Measurements from ENCODE around the gene FXYD1.

Gene FXYD1

DNA sequence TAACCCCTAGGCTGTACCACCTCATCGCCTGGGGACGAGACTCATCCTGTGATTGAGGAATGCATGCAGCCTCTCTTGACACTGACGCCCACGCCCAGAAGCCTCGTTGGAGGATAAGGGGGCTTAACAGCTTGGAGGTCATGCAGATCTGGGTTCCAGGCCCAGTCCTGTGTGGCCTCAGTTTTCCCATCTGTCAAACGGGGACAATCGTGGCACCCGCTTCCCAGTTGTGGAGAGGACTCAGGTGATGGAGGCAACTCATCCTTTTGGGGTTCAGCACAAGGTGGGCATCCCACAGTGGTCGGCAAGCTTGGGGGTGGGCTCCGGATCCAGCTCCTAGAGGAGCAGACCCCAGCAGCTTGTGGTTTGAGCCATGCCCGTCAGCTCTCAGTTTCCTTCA is 2.4 kb upstream of the FXYD1 start:
- WGBS (ENCODE audit: extremely low coverage, insufficient coverage, insufficient read length) = no CpG with 5 or more reads among the region's 11 CpGs
- Histone ChIP-seq H3K27me3 (ENCODE audit: insufficient read depth, low read length) (no peaks in the 10 kb centered on the region), H2BK12ac (ENCODE audit: low read length) (no peak overlapping the region), H3K27ac (ENCODE audit: low read depth, low read length) (no peak overlapping the region), H3K9ac (ENCODE audit: low read length) (no peak overlapping the region), H3K4me1 (ENCODE audit: control insufficient read depth in 1 of 2, insufficient read depth in 2 of 2, low read length in 2 of 2) (no peaks in the 10 kb centered on the region), H3K79me1 (ENCODE audit: low read length) (no peaks in the 10 kb centered on the region), H2BK120ac (ENCODE audit: insufficient read depth, low read length, poor library complexity) (no peak overlapping the region), H3K14ac (ENCODE audit: low read length) (no peak overlapping the region), H3K4me3 (ENCODE audit: low read depth, low read length) (no peak overlapping the region), H2AK5ac (ENCODE audit: low read length) (no peak overlapping the region), H3K23ac (ENCODE audit: low read length) (no peak overlapping the region), H3K79me2 (ENCODE audit: control insufficient read depth, insufficient read depth, low read length, poor library complexity) (no peaks in the 10 kb centered on the region), H4K12ac (ENCODE audit: low read depth, low read length) (no peak overlapping the region), H3K4me2 (ENCODE audit: low read length) (no peak overlapping the region), H3K36me3 (ENCODE audit: control insufficient read depth in 1 of 2, insufficient read depth in 2 of 2, low read length in 2 of 2) (no peaks in the 10 kb centered on the region), H2AFZ (ENCODE audit: insufficient read depth, low read length, poor library complexity) (no peak overlapping the region), H3K18ac (ENCODE audit: low read length) (no peak overlapping the region), H2BK5ac (ENCODE audit: low read depth, low read length, poor library complexity) (no peak overlapping the region), H4K8ac (ENCODE audit: low read depth, low read length) (no peak overlapping the region), H4K91ac (ENCODE audit: low read depth, low read length) (no peak overlapping the region), H3K4ac (ENCODE audit: low read depth, low read length) (no peak overlapping the region), H3K9me3 (ENCODE audit: insufficient read depth, low read depth, low read length) (peaks cover 4% of the 10 kb centered on the region)
- DNase-seq = no peak

DNA sequence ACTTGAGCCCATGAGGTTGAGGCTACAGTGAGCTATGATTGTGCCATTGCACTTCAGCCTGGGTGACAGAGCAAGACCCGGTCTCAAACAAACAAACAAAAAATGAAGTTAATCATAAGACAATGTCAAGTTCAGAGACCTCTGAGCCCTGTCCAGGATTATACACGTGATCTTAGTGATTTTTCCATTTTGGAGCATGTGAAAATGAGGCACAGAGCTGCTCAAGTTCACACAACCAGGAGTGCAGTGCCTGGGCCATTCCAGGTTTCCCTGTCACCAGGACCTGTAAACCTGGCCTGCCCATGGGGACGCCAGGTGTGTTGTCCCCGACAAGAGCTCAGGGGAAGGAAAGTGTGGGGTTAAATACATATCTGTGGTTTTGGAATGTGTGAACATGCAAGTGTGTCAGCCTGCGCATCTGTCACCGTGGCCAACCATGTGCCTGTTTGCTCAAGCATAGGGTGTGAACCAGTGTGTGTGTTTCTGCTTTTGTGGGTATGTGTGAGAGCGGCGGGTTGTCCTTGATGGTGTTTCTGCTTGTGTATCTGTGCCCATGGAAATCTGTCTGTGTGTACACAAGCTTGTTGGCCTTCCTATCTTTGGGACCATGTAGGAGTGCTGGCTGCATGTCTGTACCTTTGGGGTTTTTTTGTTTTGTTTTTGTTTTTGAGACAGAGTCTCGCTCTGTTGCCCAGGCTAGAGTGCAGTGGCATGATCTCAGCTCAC is 1.5 kb upstream of the FXYD1 start:
- no peak overlapping the region for H3K4ac ChIP-seq (ENCODE audit: low read depth, low read length)
- peaks cover 4% of the 10 kb centered on the region for H3K9me3 ChIP-seq (ENCODE audit: insufficient read depth, low read depth, low read length)
- no peak overlapping the region for H3K4me3 ChIP-seq (ENCODE audit: low read depth, low read length)
- no peak overlapping the region for H4K12ac ChIP-seq (ENCODE audit: low read depth, low read length)
- H3K27me3 ChIP-seq (ENCODE audit: insufficient read depth, low read length) = peaks cover 8% of the 10 kb centered on the region
- no peak overlapping the region for H2AK5ac ChIP-seq (ENCODE audit: low read length)
- H3K4me1 ChIP-seq (ENCODE audit: control insufficient read depth in 1 of 2, insufficient read depth in 2 of 2, low read length in 2 of 2) = peaks cover 0 to 4% of the 10 kb centered on the region in 2 experiments
- no peak overlapping the region for H3K27ac ChIP-seq (ENCODE audit: low read depth, low read length)
- H3K79me2 ChIP-seq (ENCODE audit: control insufficient read depth, insufficient read depth, low read length, poor library complexity) = no peaks in the 10 kb centered on the region
- no peak overlapping the region for H2BK120ac ChIP-seq (ENCODE audit: insufficient read depth, low read length, poor library complexity)
- no peak overlapping the region for H3K4me2 ChIP-seq (ENCODE audit: low read length)
- no CpG with 5 or more reads among the region's 9 CpGs for WGBS (ENCODE audit: extremely low coverage, insufficient coverage, insufficient read length)
- H3K36me3 ChIP-seq (ENCODE audit: control insufficient read depth in 1 of 2, insufficient read depth in 2 of 2, low read length in 2 of 2) = no peaks in the 10 kb centered on the region
- no peak overlapping the region for H2BK12ac ChIP-seq (ENCODE audit: low read length)
- H3K23ac ChIP-seq (ENCODE audit: low read length) = no peak overlapping the region
- H3K18ac ChIP-seq (ENCODE audit: low read length) = no peak overlapping the region
- no peak overlapping the region for H4K91ac ChIP-seq (ENCODE audit: low read depth, low read length)
- no peak overlapping the region for H4K8ac ChIP-seq (ENCODE audit: low read depth, low read length)
- H2AFZ ChIP-seq (ENCODE audit: insufficient read depth, low read length, poor library complexity) = no peak overlapping the region
- no peak overlapping the region for H2BK5ac ChIP-seq (ENCODE audit: low read depth, low read length, poor library complexity)
- no peaks in the 10 kb centered on the region for H3K79me1 ChIP-seq (ENCODE audit: low read length)
- no peak overlapping the region for H3K9ac ChIP-seq (ENCODE audit: low read length)
- DNase-seq = no peak
- no peak overlapping the region for H3K14ac ChIP-seq (ENCODE audit: low read length)

DNA sequence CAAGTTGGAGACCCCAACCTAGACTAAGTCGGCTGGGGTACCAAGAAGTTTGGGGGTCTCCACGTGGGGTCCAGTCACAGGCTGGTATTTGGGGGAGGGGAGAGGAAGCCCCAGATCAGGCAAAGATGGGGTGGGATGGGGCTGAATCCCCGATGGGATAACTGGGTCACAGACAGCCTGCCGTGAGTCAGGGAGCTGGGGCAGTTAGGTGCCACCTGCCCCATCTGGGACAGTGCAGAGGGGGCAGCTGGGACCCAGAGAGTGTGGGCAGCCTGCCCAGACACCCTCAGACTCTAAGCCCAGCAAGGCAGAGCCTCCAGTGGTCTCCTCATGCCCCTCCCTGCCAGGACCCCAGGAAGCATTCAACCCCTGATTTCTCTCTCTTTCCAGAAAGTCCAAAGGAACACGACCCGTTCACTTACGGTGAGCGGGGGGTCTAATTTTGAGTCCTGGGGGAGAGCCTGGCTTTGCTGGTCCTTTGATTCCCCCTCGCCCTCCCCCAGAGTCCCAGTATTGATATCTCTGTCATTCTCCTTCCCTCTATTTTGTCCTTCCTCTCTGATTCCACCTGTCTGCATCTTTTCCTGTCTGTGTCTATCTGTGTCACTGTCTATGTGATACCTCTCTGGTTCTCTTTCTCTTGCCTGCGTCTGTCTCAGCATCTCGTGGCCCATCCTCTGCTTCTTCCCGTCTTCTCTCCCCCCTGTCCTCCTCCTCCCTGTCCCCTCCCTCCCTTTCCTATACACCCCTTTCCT is 1.8 kb downstream of the FXYD1 start:
- Histone ChIP-seq H3K4me1 (ENCODE audit: control insufficient read depth in 1 of 2, insufficient read depth in 2 of 2, low read length in 2 of 2) (peaks cover 0 to 8% of the 10 kb centered on the region in 2 experiments), H3K79me2 (ENCODE audit: control insufficient read depth, insufficient read depth, low read length, poor library complexity) (no peaks in the 10 kb centered on the region), H3K9ac (ENCODE audit: low read length) (no peak overlapping the region), H3K14ac (ENCODE audit: low read length) (no peak overlapping the region), H2BK120ac (ENCODE audit: insufficient read depth, low read length, poor library complexity) (no peak overlapping the region), H4K8ac (ENCODE audit: low read depth, low read length) (no peak overlapping the region), H3K79me1 (ENCODE audit: low read length) (no peaks in the 10 kb centered on the region), H3K4ac (ENCODE audit: low read depth, low read length) (no peak overlapping the region), H3K9me3 (ENCODE audit: insufficient read depth, low read depth, low read length) (peaks cover 2% of the 10 kb centered on the region), H3K4me3 (ENCODE audit: low read depth, low read length) (peak overlapping the region; percentile 52), H3K27ac (ENCODE audit: low read depth, low read length) (no peak overlapping the region), H2AK5ac (ENCODE audit: low read length) (no peak overlapping the region), H3K36me3 (ENCODE audit: control insufficient read depth in 1 of 2, insufficient read depth in 2 of 2, low read length in 2 of 2) (no peaks in the 10 kb centered on the region), H4K12ac (ENCODE audit: low read depth, low read length) (no peak overlapping the region), H3K4me2 (ENCODE audit: low read length) (no peak overlapping the region), H4K91ac (ENCODE audit: low read depth, low read length) (no peak overlapping the region), H2BK5ac (ENCODE audit: low read depth, low read length, poor library complexity) (no peak overlapping the region), H2BK12ac (ENCODE audit: low read length) (no peak overlapping the region), H3K18ac (ENCODE audit: low read length) (no peak overlapping the region), H2AFZ (ENCODE audit: insufficient read depth, low read length, poor library complexity) (no peak overlapping the region), H3K27me3 (ENCODE audit: insufficient read depth, low read length) (peaks cover 26% of the 10 kb centered on the region), H3K23ac (ENCODE audit: low read length) (no peak overlapping the region)
- no CpG with 5 or more reads among the region's 12 CpGs for WGBS (ENCODE audit: extremely low coverage, insufficient coverage, insufficient read length)
- DNase-seq = no peak

DNA sequence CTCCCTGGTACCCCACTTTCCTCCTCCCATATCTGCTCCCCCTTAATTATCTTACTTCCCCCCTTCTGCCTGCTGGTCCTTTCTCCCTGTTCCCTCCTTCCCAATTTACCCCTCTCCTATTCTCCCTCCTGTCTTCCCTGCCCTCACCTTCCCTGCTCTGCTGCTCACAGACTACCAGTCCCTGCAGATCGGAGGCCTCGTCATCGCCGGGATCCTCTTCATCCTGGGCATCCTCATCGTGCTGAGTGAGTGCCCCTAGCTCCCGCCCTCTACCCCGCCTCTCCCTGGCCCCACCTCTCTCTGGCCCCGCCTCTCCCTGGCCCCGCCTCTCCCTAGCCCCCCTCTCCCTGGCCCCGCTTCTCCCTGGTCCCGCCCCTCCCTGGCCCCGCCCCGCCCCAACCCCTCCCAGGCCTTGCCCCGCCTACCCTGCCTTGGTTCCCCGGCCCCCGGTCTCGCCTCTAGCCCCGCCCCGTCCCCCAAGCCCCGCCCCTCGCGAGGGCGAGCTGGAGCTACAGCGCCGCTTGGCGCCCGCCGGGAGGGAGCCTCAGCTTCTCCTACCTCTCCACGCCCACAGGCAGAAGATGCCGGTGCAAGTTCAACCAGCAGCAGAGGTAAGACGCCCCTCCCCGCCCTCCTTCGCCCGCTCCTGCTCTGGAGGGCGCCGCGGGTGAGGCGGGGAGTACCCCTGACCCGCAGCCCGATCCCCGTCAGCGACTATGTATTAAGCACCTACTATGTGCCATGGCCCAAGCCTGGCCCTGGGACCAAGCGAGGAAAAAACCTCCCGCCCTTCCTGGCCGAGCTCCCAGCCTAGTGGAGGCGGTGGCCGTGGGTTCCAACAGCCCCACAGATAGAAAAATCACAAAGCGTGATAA is 2.6 kb downstream of the FXYD1 start:
- H4K91ac ChIP-seq (ENCODE audit: low read depth, low read length) = no peak overlapping the region
- no peak overlapping the region for H2BK5ac ChIP-seq (ENCODE audit: low read depth, low read length, poor library complexity)
- no peak overlapping the region for H3K27ac ChIP-seq (ENCODE audit: low read depth, low read length)
- H2AK5ac ChIP-seq (ENCODE audit: low read length) = no peak overlapping the region
- H3K23ac ChIP-seq (ENCODE audit: low read length) = no peak overlapping the region
- H3K4me3 ChIP-seq (ENCODE audit: low read depth, low read length) = no peak overlapping the region
- WGBS (ENCODE audit: extremely low coverage, insufficient coverage, insufficient read length) = no CpG with 5 or more reads among the region's 48 CpGs
- no peaks in the 10 kb centered on the region for H3K79me1 ChIP-seq (ENCODE audit: low read length)
- H2AFZ ChIP-seq (ENCODE audit: insufficient read depth, low read length, poor library complexity) = no peak overlapping the region
- H3K4ac ChIP-seq (ENCODE audit: low read depth, low read length) = no peak overlapping the region
- H4K12ac ChIP-seq (ENCODE audit: low read depth, low read length) = no peak overlapping the region
- no peaks in the 10 kb centered on the region for H3K79me2 ChIP-seq (ENCODE audit: control insufficient read depth, insufficient read depth, low read length, poor library complexity)
- H4K8ac ChIP-seq (ENCODE audit: low read depth, low read length) = no peak overlapping the region
- H2BK120ac ChIP-seq (ENCODE audit: insufficient read depth, low read length, poor library complexity) = no peak overlapping the region
- peaks cover under 1% of the 10 kb centered on the region for H3K9me3 ChIP-seq (ENCODE audit: insufficient read depth, low read depth, low read length)
- no peak overlapping the region for H3K18ac ChIP-seq (ENCODE audit: low read length)
- peak; percentile 90 to 93 for DNase-seq
- H3K4me1 ChIP-seq (ENCODE audit: control insufficient read depth in 1 of 2, insufficient read depth in 2 of 2, low read length in 2 of 2) = peaks cover 0 to 8% of the 10 kb centered on the region in 2 experiments
- no peak overlapping the region for H2BK12ac ChIP-seq (ENCODE audit: low read length)
- no peak overlapping the region for H3K4me2 ChIP-seq (ENCODE audit: low read length)
- H3K14ac ChIP-seq (ENCODE audit: low read length) = no peak overlapping the region
- H3K36me3 ChIP-seq (ENCODE audit: control insufficient read depth in 1 of 2, insufficient read depth in 2 of 2, low read length in 2 of 2) = no peaks in the 10 kb centered on the region
- H3K9ac ChIP-seq (ENCODE audit: low read length) = no peak overlapping the region
- H3K27me3 ChIP-seq (ENCODE audit: insufficient read depth, low read length) = peaks cover 26% of the 10 kb centered on the region
